Endodermal cell (in vitro differentiated cells): ENCODE measurements around the gene OR10J1. TPM values are rescaled to one million over a fixed set of nuclear protein-coding genes. Genes with fewer than 3 reads are reported as not detected.

ENCODE experiments used
- DNase-seq: peaks from one replicate; pipeline ENCODE4 v3.0.0-alpha.2; 2017
- H3K27ac ChIP-seq: 2 replicates; pipeline ENCODE4 v1.5.1; 2013; ENCODE audit warnings: mild to moderate bottlenecking, low read depth, low read length, moderate library complexity
- H3K27me3 ChIP-seq: 2 replicates; pipeline ENCODE4 v1.6.1; 2013; ENCODE audit warnings: mild to moderate bottlenecking, low read length, moderate library complexity; ENCODE audit not compliant: insufficient read depth, control insufficient read depth, poor library complexity, severe bottlenecking
- H3K36me3 ChIP-seq: 2 replicates; pipeline ENCODE4 v1.7.0; 2013; ENCODE audit warnings: mild to moderate bottlenecking, low read length, moderate library complexity; ENCODE audit not compliant: control insufficient read depth, insufficient read depth
- H3K4me1 ChIP-seq: one replicate; pipeline ENCODE4 v1.7.0; 2013; ENCODE audit warnings: low read length; ENCODE audit not compliant: control insufficient read depth, insufficient read depth
- H3K4me3 ChIP-seq: 2 replicates; pipeline ENCODE4 v1.5.1; 2013; ENCODE audit warnings: mild to moderate bottlenecking, low read length, moderate library complexity
- H3K9ac ChIP-seq: 2 replicates; pipeline ENCODE4 v1.6.1; 2013; ENCODE audit warnings: mild to moderate bottlenecking, low read length, moderate library complexity; ENCODE audit not compliant: poor library complexity, severe bottlenecking; ENCODE audit errors: extremely low read depth
- H3K9me3 ChIP-seq: 2 replicates; pipeline ENCODE4 v1.6.1; 2013; ENCODE audit warnings: mild to moderate bottlenecking, low read length, moderate library complexity; ENCODE audit not compliant: control insufficient read depth
- H3K27ac Mint-ChIP-seq: 2 replicates; pipeline ENCODE4 v1.8.0; 2020; ENCODE audit warnings: mixed read lengths
- H3K27me3 Mint-ChIP-seq: 2 replicates; pipeline ENCODE4 v1.8.0; 2021; ENCODE audit warnings: mild to moderate bottlenecking, mixed read lengths; ENCODE audit not compliant: insufficient read depth
- H3K36me3 Mint-ChIP-seq: 2 replicates; pipeline ENCODE4 v1.8.0; 2020; ENCODE audit warnings: low read depth, mixed read lengths
- H3K4me1 Mint-ChIP-seq: 2 replicates; pipeline ENCODE4 v1.8.0; 2020; ENCODE audit warnings: mixed read lengths
- H3K4me3 Mint-ChIP-seq: 2 replicates; pipeline ENCODE4 v1.8.0; 2020; ENCODE audit warnings: mild to moderate bottlenecking, moderate library complexity, mixed read lengths
- H3K9me3 Mint-ChIP-seq: 2 replicates; pipeline ENCODE4 v1.8.0; 2020; ENCODE audit warnings: mild to moderate bottlenecking, mixed read lengths
- WGBS, 2 experiments: methylation state at CpG; one replicate each; pipeline versions ENCODE4 v1.1.5 to v1.1.7; 2013; ENCODE audit warnings: missing lambda C conversion rate in 2 of 2, mixed read lengths in 1 of 2; ENCODE audit not compliant: insufficient coverage in 1 of 2, insufficient read length in 1 of 2; 5-methylcytosine and 5-hydroxymethylcytosine counted together
- total RNA-seq, 2 donors: library from RNA; stranded (reverse); fragmentation: NEBNext Ultra II Directional in 1 of 2; extraction: Animal tissue kit (Norgen Biotek cat#: 25700) in 1 of 2; gene quantifications; 2 replicates in 1 of 2; 3 replicates in 1 of 2; pipeline ENCODE4 v1.2.1, GENCODE V29; 2021
- TF ChIP-seq, protein P1 (sequence below): fragments of 200-600 bp; sonication (generic); conservative IDR thresholded peaks from 2 replicates; pipeline ENCODE4 v1.5.0; 2021; ENCODE audit warnings: antibody characterized with exemption, mild to moderate bottlenecking

The OR10J1 gene
- total RNA-seq, 2 donors from 2014 or later: not detected

DNA sequence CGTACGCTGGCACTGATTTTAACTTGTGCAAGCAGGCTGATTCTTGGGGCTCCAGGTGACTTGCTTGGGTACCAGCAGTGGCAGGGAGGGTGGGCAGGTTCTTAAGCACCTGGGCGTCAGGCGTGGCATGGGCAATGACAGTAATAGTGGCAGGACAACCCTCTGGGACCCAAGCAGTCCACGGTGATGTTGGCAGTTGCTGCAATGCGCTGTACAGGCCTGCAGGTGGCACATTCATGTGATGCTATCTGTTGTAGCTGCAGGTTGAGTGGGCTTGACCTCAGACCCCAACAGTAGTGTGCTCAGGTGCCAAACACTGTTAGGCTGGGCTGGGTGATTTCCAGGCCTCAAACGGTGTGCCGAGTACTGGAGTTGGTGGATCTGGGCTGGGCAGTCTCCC, 17.7 kb upstream of the OR10J1 start:
- Mint-ChIP-seq H3K36me3 (no peaks in the 10 kb centered on the region), H3K9me3 (peaks cover 52% of the 10 kb centered on the region), H3K27ac (no peak overlapping the region), H3K4me3 (no peak overlapping the region), H3K27me3 (no peaks in the 10 kb centered on the region), H3K4me1 (no peaks in the 10 kb centered on the region)
- peak; percentile 76 for DNase-seq
- Histone ChIP-seq H3K27me3 (no peaks in the 10 kb centered on the region), H3K36me3 (no peaks in the 10 kb centered on the region), H3K9ac (no peak overlapping the region), H3K4me1 (no peaks in the 10 kb centered on the region), H3K27ac (no peak overlapping the region), H3K4me3 (no peak overlapping the region), H3K9me3 (peaks cover 11% of the 10 kb centered on the region)
- TF ChIP-seq, protein P1, sequence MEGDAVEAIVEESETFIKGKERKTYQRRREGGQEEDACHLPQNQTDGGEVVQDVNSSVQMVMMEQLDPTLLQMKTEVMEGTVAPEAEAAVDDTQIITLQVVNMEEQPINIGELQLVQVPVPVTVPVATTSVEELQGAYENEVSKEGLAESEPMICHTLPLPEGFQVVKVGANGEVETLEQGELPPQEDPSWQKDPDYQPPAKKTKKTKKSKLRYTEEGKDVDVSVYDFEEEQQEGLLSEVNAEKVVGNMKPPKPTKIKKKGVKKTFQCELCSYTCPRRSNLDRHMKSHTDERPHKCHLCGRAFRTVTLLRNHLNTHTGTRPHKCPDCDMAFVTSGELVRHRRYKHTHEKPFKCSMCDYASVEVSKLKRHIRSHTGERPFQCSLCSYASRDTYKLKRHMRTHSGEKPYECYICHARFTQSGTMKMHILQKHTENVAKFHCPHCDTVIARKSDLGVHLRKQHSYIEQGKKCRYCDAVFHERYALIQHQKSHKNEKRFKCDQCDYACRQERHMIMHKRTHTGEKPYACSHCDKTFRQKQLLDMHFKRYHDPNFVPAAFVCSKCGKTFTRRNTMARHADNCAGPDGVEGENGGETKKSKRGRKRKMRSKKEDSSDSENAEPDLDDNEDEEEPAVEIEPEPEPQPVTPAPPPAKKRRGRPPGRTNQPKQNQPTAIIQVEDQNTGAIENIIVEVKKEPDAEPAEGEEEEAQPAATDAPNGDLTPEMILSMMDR: peak; percentile 68
- 81 to 92% methylated on average over 2 to 8 of the region's 8 CpGs for WGBS, 2 experiments

DNA sequence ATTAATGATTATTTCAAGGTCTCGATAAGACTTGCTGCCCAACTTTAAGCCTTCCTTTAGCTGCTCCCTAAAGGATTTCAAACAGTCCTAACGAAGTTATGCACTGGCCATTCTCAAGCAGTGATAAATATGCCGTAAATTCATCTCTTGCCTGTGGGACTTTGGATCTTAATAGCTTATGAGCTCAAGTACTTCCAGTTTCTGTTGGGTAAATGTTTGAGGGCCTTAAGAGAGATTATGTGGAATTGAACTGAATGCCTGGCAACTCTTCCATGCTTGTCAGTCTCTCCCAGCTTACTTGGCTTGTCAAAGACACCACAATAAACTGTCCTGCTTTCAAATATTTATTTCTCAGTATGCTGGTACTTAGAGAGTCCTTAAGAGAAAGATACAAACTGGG, 11.0 kb upstream of the OR10J1 start:
- H3K4me1 ChIP-seq: no peaks in the 10 kb centered on the region
- no peak overlapping the region for H3K27ac Mint-ChIP-seq
- no peaks in the 10 kb centered on the region for H3K4me1 Mint-ChIP-seq
- H3K36me3 Mint-ChIP-seq: no peaks in the 10 kb centered on the region
- no peak for DNase-seq
- no peaks in the 10 kb centered on the region for H3K9me3 ChIP-seq
- no peak overlapping the region for H3K27ac ChIP-seq
- no peaks in the 10 kb centered on the region for H3K27me3 ChIP-seq
- WGBS, 2 experiments: 93 to 95% methylated on average over 3 of the region's 3 CpGs
- no peak overlapping the region for H3K9ac ChIP-seq
- H3K4me3 ChIP-seq: no peak overlapping the region
- no peak overlapping the region for H3K4me3 Mint-ChIP-seq
- TF ChIP-seq, protein P1: no peak
- H3K36me3 ChIP-seq: no peaks in the 10 kb centered on the region
- peaks cover 2% of the 10 kb centered on the region for H3K27me3 Mint-ChIP-seq
- H3K9me3 Mint-ChIP-seq: peaks cover 44% of the 10 kb centered on the region

DNA sequence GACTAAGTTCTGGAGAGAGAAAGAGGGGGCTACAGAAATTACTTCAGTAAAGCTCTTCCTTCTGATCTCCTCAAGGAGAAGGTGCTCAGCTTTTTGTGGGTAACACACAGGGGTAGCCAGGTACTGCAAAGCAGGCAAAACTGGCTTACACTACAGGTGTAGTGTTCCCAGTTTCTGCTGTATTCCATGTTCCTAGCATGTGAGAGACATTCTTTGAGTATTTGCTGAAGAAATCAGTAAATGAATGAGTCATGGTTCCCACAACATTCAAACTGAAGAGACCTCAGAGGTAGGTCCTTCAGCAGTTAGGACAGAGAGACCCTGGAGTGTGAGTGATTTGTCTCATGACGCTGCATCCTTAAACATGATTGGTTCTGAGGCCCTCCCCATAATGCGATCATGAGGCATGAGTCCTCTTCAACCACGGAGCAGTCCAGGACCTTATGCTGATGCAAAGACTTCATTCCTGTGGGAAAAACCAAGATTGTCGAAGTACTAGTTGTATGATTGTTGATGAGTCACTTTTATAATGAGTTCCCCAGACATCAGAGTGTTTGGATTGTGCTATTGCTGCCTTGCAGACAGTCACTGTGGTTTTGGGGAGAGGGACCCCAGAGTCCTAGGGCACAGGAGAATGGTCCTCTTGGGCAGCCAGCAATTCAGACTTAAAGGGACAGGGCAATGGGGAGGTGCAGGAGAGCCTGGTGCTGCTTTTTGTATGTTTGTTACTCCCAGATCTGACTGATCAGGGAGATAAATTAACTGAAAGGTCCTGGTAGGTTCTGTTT, 10.3 kb upstream of the OR10J1 start:
- Histone ChIP-seq H3K9me3 (no peaks in the 10 kb centered on the region), H3K4me3 (no peak overlapping the region), H3K9ac (no peak overlapping the region), H3K4me1 (no peaks in the 10 kb centered on the region), H3K27me3 (no peaks in the 10 kb centered on the region), H3K36me3 (no peaks in the 10 kb centered on the region), H3K27ac (no peak overlapping the region)
- Mint-ChIP-seq H3K36me3 (no peaks in the 10 kb centered on the region), H3K27me3 (peaks cover 3% of the 10 kb centered on the region), H3K9me3 (peaks cover 43% of the 10 kb centered on the region), H3K27ac (no peak overlapping the region), H3K4me1 (no peaks in the 10 kb centered on the region), H3K4me3 (no peak overlapping the region)
- 93 to 96% methylated on average over 4 of the region's 4 CpGs for WGBS, 2 experiments
- TF ChIP-seq, protein P1: no peak
- no peak for DNase-seq
